Measurements from ENCODE around the gene KRT3. TPM values are rescaled to one million over a fixed set of nuclear protein-coding genes. Genes with fewer than 3 reads are reported as not detected.

Gene KRT3
- total RNA-seq, 2 experiments from 2014 or later: not detected

DNA sequence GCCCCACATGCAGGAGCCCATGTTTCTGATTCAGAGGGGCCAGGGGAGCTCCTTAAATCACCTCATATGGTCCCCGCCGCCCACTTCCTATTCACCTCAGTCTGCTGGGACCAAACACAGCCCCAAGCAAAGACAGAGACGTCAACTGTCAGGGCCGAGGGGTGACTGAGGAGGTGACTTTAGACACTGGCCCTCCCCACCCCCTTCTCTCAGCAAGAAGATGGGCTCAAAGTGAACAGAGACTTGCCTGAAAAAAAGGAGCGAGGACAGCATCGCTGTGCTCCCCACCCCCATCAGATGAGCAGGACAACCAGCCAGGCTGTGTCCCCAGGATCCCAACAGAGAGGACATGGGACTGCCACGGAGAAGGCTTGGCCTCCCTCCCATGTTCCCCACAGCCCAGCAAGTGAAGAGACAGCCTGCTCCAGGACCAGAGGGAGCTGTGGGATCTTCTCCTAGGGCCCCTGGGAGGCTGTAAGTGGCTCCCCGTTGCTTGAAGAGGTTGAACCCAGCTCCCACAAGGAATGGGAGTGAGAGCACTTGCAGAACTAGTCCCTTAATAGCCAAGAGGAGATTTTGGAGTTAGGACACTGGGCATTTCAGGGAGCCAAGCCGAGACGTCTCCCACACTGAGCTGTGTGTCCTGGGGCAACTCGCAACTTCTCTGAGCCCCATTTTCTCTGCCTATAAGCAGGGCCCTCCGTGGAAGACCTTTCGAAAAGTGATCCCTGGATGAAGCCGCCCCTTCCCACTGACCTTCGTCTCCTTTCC is 39.5 kb upstream of the KRT3 start:
- TF ChIP-seq CTCF (IDR thresholded peaks at IDR 0.05): no peak
- CTCF ChIA-PET: interaction anchor here (1.0 to 4.2 kb wide), 4 partner anchors 35 to 49 kb away, joined by 3 to 19 read pairs (median 4); no protein-coding TSS in a partner anchor
- DNase-seq: peak; percentile 68
- ATAC-seq: peak; percentile 12
- peaks cover 1% of the 10 kb centered on the region for H3K27me3 Mint-ChIP-seq
- intact Hi-C loops (cut with micrococcal nuclease): no loop called here
- peak overlapping the region; percentile 25 for H3K4me3 Mint-ChIP-seq
- no peaks in the 10 kb centered on the region for H3K9me3 Mint-ChIP-seq
- POLR2A ChIA-PET: interaction anchor here (1.0 kb wide), 2 partner anchors 13 to 18 kb away, joined by 4 read pairs; no protein-coding TSS in a partner anchor
- H3K27ac Mint-ChIP-seq: peak overlapping the region; percentile 90
- no peaks in the 10 kb centered on the region for H3K36me3 Mint-ChIP-seq (ENCODE audit: low read depth)
- peaks cover 39% of the 10 kb centered on the region for H3K4me1 Mint-ChIP-seq (ENCODE audit: low read depth)

GRCh38 chr12:52834727-52835001 is 38.7 kb upstream of the KRT3 start:
- H3K9me3 Mint-ChIP-seq: no peaks in the 10 kb centered on the region
- CTCF ChIA-PET: interaction anchor here (1.0 to 1.5 kb wide), 2 partner anchors 39 to 50 kb away, joined by 3 to 4 read pairs; no protein-coding TSS in a partner anchor

DNA sequence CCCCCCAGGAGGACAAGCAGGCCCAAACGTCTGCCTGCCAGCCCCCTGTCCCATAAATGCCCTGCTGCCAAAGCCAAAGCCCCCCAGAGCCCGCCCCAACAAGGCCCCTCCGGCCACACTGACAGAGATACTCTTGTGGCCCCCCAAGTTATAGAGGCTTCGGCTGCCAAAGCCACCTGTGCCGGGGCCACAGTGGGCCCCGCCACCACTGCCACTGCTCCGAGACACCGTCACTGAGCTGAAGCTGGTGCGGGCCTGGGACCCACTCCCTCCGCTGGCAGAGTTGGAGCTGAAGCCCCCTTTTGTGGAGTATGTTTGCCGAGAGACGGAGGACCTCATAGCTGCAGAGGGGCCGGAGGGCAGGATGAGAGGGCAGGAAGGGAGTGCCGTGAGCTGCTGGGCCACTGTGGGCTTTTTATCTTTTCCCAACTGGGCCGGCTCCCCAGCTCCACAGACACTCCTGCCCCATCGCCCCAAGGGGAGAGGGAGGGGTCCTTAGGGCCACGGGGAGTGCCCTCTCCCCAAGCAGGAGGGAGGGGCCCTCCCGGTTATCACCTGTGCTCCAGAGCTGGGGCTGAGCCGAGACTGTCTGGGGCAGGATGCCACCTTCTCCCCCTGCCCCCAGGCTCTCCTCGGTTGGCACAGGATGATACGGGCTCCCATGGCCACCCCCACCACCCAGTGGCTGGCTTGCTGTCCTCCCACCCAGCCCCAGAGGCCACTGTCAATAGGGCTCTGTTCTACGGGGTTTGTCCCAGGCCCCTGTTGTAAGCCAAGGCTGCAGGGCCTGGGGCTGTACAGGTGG is 38.2 kb upstream of the KRT3 start, which contains the start of gene KRT79:
Gene KRT79, minus strand, starts transcription at position 390 of the 805 bp plus-strand sequence. Its CDS starts 51 bp downstream, at position 339.
- no peaks in the 10 kb centered on the region for H3K27me3 Mint-ChIP-seq
- peaks cover 41% of the 10 kb centered on the region for H3K4me1 Mint-ChIP-seq (ENCODE audit: low read depth)
- ChIA-PET CTCF (interaction anchor here (2.1 kb wide), 1 partner anchor 36 kb away, joined by 6 read pairs; no protein-coding TSS in a partner anchor), POLR2A (interaction anchor here (1.5 kb wide), 1 partner anchor 172 kb away, joined by 3 read pairs; the partner anchor contains the start of gene EIF4B)
- intact Hi-C loops (cut with micrococcal nuclease): no loop called here
- DNase-seq: no peak
- no peaks in the 10 kb centered on the region for H3K9me3 Mint-ChIP-seq
- no peak within 1 kb of the TSS for H3K4me3 Mint-ChIP-seq
- H3K27ac Mint-ChIP-seq: peak within 1 kb of the TSS; percentile 90
- TF ChIP-seq CTCF (IDR thresholded peaks at IDR 0.05): no peak
- no peak for ATAC-seq
- H3K36me3 Mint-ChIP-seq (ENCODE audit: low read depth): no peaks in the 10 kb centered on the region

More at GRCh38 chr12:52834727-52835001, 38.7 kb upstream of the KRT3 start:
- no peak for ATAC-seq
- POLR2A ChIA-PET: no interaction called here
- peak overlapping the region; percentile 90 for H3K27ac Mint-ChIP-seq
- peaks cover 1% of the 10 kb centered on the region for H3K27me3 Mint-ChIP-seq
- no peak overlapping the region for H3K4me3 Mint-ChIP-seq
- intact Hi-C loops (cut with micrococcal nuclease): no loop called here
- no peak for TF ChIP-seq CTCF (IDR thresholded peaks at IDR 0.05)
- peaks cover 39% of the 10 kb centered on the region for H3K4me1 Mint-ChIP-seq (ENCODE audit: low read depth)
- DNase-seq: no peak
- H3K36me3 Mint-ChIP-seq (ENCODE audit: low read depth): no peaks in the 10 kb centered on the region

- Mint-ChIP-seq H3K4me3 (no peak overlapping the region), H3K9me3 (no peaks in the 10 kb centered on the region), H3K4me1 (ENCODE audit: low read depth) (peaks cover 46% of the 10 kb centered on the region), H3K36me3 (ENCODE audit: low read depth) (no peaks in the 10 kb centered on the region), H3K27ac (no peak overlapping the region), H3K27me3 (no peaks in the 10 kb centered on the region)
- CTCF ChIA-PET: interaction anchor here (2.1 kb wide), 1 partner anchor 37 kb away, joined by 6 read pairs; no protein-coding TSS in a partner anchor
- no peak for ATAC-seq
- POLR2A ChIA-PET: interaction anchor here (1.5 kb wide), 1 partner anchor 173 kb away, joined by 3 read pairs; the partner anchor contains the start of gene EIF4B
- DNase-seq: no peak
- no peak for TF ChIP-seq CTCF (IDR thresholded peaks at IDR 0.05)
- intact Hi-C loops (cut with micrococcal nuclease): no loop called here
These were observed 37.3 kb upstream of the KRT3 start for GRCh38 chr12:52832985-52833905.

Measured in activated CD8-positive, alpha-beta T cell treated with anti-CD3 and anti-CD28 coated beads for 36 hours (primary cell).